ENCODE data around the gene COX7A2.

Gene COX7A2

DNA sequence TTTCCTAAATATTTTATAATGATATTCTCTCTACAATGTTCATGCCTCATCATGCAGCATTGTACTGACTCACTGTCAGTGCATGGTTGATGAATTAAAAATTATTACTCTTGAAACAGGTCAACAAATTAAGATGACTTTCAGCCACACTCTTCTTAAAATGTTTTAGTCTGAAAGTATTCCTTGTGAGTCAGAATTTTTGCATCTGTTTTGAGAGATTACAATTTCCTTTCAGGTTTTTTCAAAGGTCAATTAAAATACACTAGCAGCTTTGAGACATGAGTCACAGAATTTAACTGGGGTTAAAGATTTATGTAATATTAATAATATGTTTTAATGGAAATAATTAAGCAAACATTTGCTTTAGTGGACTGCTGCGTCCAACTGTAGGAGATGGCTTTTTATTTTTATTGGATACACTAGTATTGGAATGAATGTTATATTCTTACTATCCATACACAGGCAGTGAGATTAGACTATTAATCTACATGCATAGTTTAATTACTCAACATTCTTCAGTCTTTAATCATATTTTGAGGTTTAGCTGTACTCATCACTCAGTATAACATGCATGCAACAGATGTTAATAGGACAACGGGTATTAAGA, 47.4 kb downstream of the COX7A2 start:
- DNase-seq, result no peak

DNA sequence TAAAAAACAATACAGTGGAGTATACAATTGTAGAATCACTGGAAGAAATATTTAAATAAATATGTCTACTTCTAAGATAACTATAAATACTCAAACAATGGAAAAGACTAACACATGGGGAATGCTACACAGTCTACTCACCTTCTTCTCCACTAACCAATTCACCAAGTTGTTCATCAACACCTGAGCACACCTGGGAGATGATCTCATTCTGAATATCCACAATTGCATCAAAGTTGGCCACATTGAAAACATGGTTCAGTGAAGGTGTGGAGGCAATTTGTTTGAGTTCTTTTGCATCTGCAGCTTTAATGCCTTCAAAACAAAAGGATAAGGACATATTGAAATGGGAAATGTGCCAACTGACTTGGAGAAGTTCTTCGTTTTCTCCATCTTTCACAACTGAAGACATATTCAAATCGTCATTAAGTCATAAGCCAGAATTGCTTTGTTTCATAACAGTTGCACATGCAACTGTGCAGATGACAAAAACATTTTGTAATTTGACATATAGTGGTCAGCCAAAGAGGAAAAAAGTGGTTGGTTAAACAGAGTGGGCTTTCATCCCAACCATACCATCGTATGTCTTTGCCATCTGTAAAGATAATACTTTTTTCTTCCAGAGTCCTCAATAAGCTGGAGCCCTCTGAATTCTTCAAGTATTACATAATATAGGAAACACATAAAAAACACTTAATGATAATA, 55.2 kb downstream of the COX7A2 start:
- DNase-seq, result no peak

Measured in NCI-H2171 treated with DMSO at 0.1 percent for 48 hours (cell line).